CD4-positive, alpha-beta T cell treated with Interleukin-2 at 100 ng/mL for 4 hours (primary cell): ENCODE measurements around the gene C22orf31.

Source experiments
- DNase-seq: peaks from one replicate; pipeline ENCODE4 v3.0.0-alpha.2; 2020; ENCODE audit warnings: low spot score

C22orf31 gene

GRCh38 chr22:29029202-29030000, 32.2 kb downstream of the C22orf31 start:
- no peak for DNase-seq

DNA sequence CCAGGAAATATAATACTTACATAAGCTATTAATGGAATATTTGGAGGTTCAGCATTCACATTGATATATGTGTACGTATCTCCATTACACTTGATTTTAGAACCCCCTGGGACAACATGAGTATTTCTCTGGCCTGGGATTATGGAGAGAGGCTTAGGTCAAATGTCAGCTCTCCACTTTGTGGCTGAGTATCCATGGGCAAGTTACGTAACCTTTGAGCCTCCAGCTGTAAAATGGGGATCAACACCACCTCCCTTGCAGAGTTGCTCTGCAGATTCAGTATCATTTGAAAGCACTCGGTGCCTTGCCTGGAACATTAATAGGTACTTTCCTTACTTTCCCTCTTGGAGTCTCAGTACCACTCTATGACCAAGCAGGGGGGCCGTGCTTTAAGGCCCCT, 33.2 kb downstream of the C22orf31 start:
- DNase-seq = no peak

DNA sequence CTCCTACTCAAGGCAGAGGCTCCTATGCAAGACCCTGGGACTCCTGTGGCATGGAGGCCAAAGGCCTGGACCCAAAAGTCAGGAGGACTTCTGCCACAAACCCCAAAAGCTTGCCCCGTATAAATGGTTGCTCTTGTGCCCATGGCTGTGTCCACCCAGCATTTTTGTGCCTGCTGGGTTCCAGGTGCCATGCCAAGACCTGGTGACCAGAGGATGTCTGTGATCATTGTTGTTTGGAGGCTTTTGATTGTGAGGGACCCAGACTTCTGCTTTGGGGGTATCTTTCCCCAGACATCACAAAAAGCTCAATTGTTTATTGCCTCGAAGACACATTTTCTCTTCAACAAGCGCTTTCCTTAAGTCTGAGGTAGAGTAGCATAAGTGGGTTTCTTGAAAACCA, 35.1 kb downstream of the C22orf31 start:
- no peak for DNase-seq

GRCh38 chr22:29023172-29023796, 38.3 kb downstream of the C22orf31 start:
- DNase-seq = no peak

DNA sequence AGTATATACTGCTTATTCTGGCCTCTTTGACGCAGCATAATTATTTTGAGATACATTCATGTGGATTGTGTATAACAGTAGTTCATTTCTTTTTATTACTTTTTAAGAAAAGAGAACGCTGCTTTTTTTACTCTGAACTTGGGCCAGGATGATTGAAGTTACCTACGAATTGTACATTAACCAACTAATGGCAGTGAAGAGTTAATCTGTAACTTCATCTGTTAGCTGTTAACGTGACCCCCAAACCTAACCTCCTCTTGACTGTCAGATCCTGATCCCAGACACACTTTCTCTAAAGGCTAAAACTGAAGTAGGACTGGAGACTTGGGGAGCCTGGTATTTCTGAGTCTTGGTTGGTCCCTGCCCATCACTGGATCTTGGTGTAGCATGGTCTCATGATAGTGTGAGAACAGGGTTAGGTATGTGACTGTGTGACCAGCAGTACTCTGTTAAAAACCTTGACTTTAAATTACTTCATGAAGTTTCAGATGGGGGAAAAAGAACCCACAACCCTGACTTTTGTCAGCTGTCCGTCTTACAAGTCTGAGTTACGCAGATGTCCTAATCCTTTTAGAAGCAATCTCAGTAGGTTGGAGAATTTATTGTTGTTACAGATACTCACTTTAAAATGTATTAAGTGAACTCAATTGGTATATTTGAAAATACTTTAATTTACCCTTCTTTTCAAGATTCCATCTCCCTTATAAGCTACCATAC, 39.4 kb downstream of the C22orf31 start:
- no peak for DNase-seq

GRCh38 chr22:29018293-29019189, 43.1 kb downstream of the C22orf31 start:
- DNase-seq = no peak

DNA sequence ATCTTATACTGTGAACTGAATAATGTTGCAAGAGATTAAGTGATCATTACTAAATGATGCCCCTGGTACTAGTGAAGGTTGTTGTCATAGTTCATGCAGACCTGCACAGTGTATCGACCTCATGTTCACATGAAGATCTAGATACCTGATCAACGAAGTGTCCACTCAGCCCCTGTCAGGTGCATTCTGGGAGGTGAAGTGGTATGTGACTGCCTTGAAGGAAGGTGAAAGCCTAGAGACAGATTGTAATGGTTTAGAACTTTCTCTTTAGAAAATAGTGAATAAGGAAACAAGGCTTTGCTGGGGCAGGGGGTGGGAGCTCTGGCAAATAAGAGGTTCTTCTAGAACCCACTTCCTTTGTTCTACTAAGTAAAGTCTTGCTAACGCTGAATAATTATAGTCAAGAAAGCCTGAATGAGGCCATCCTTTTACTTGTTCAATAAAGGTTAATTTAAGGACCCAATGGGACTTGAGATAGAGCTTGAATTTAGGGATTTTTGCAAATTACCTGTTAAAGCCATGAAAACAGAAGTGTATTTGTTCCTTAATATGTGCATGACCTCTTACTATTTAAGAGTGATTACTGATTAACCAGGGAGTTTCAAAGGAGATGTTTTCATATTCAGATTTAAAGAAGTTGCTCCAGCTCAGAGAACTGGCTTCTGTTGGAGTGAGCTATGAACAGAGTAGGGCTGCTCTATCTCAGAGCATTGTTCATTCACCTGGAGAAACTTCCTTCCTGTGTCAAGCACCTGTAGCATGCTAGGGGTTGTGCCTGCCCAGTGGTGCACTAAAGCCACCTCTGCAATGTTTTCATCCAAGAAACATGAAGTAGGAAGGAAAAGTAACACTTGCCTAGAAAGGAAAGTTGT, 45.3 kb downstream of the C22orf31 start:
- DNase-seq = no peak

DNA sequence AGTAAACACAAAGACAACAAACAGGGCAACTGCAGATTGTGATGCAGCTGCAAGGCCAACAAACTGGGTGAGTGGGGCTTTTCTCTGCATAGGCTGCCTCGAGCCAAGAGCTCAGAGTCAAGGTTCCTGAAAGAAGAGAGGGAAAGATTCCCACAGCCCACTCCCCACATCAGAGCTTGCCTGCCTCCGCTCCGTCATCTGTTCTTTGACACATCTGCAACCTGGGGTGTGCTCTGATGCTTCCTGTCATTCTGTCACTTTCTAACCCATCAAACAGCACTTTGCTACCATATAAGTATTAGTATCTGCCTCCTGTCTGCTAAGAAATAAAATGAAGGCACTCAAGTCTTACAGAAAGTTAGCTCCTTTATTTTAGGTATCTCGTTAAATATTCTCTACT, 46.9 kb downstream of the C22orf31 start:
- DNase-seq = no peak

GRCh38 chr22:29014293-29014692, 47.3 kb downstream of the C22orf31 start:
- DNase-seq = no peak

GRCh38 chr22:29012952-29013351, 48.7 kb downstream of the C22orf31 start:
- no peak for DNase-seq

DNA sequence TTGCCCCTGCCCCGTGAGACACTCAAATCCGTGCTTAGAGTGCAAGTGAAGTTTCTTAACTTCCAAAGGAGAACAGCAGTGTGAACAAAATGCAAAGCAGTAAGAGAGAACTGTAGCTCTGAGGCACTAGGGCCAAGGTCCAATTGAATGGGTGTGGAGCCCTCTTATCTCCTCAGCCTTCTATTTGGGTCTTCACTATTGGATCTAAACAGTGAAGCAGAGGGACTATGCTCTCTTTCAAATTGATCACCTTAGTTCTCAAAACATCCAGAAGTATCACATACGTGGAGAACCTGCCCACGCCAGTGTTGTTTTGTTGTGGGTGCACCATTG, 49.6 kb downstream of the C22orf31 start:
- DNase-seq = no peak

DNA sequence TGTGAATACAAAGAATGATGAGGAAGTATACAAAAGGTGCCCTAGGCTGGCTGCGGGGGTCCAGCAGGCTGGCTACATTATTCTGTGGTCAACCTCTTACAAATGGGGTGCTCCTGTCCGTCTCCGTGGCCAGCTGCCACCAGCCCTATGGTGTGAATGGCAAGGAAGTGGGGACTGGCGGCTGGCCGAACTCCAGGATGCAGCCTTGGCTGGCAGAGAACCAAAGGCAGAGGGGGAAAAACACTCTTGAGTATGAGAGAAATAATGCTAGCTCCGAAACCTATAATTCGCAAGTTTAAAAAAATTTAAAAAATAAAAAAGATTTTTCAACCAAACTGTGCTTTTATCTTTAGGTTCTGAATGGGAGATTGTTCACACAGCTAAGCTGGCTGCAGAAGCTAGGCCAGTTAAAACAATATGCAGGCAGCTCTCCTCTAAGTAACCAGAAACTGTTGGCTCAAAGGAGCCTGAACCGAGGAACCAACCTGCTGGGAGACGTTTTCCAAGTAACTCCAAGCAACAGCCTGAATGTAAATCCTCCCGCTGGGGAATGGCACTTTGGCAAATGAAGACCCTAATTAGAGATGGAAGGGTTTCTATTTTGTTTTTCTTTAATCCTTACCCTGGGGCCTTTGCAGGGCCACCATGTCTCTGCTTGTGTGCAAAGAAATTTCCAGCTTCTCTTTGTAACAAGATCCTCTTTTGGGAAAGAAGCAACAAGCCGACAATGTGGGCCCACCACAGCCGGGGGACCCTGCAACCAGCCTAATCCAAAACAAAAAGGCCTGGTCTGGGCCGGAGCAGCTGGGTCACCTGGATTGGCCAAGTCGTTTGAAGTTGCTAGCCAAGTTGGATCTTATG, 50.2 kb downstream of the C22orf31 start:
- no peak for DNase-seq

- no peak for DNase-seq
Observed at GRCh38 chr22:29009148-29009547, 52.5 kb downstream of the C22orf31 start.
